ENCODE results near the gene ACTR2.
"Not testable (repeated sequence)": the region's sequence is repeated elsewhere in the genome, so short reads cannot be mapped to it uniquely, and the experiment has no call there.

The ACTR2 gene

GRCh38 chr2:65313126-65313953, 85.7 kb downstream of the ACTR2 start:
- no peak for TF ChIP-seq CTCF (IDR thresholded peaks at IDR 0.05; ENCODE audit: extremely low read depth, insufficient read depth, missing control alignments)
- DNase-seq (ENCODE audit: low spot score): no peak
- in situ Hi-C loops (cut with MboI; ENCODE audit: low pct_unique_long_range_greater_than_20kb, low sequenced_read_pairs, unreplicated experiment): no loop called here

GRCh38 chr2:65313954-65314256, 86.3 kb downstream of the ACTR2 start:
- no peak for TF ChIP-seq CTCF (IDR thresholded peaks at IDR 0.05; ENCODE audit: extremely low read depth, insufficient read depth, missing control alignments)
- no peak for DNase-seq (ENCODE audit: low spot score)
- in situ Hi-C loops (cut with MboI; ENCODE audit: low pct_unique_long_range_greater_than_20kb, low sequenced_read_pairs, unreplicated experiment): no loop called here

GRCh38 chr2:65314801-65315441, 87.3 kb downstream of the ACTR2 start:
- in situ Hi-C loops (cut with MboI; ENCODE audit: low pct_unique_long_range_greater_than_20kb, low sequenced_read_pairs, unreplicated experiment): no loop called here
- DNase-seq (ENCODE audit: low spot score): no peak
- TF ChIP-seq CTCF (IDR thresholded peaks at IDR 0.05; ENCODE audit: extremely low read depth, insufficient read depth, missing control alignments): no peak

- in situ Hi-C loops (cut with MboI; ENCODE audit: low pct_unique_long_range_greater_than_20kb, low sequenced_read_pairs, unreplicated experiment): no loop called here
- no peak for TF ChIP-seq CTCF (IDR thresholded peaks at IDR 0.05; ENCODE audit: extremely low read depth, insufficient read depth, missing control alignments)
- DNase-seq (ENCODE audit: low spot score): no peak
These were observed 88.4 kb downstream of the ACTR2 start for GRCh38 chr2:65316072-65316471.

- in situ Hi-C loops (cut with MboI; ENCODE audit: low pct_unique_long_range_greater_than_20kb, low sequenced_read_pairs, unreplicated experiment); DNase-seq (ENCODE audit: low spot score): not testable (repeated sequence)
These were observed 89.7 kb downstream of the ACTR2 start for GRCh38 chr2:65317351-65317750.

- no peak for DNase-seq (ENCODE audit: low spot score)
- TF ChIP-seq CTCF (IDR thresholded peaks at IDR 0.05; ENCODE audit: extremely low read depth, insufficient read depth, missing control alignments): no peak
- in situ Hi-C loops (cut with MboI; ENCODE audit: low pct_unique_long_range_greater_than_20kb, low sequenced_read_pairs, unreplicated experiment): no loop called here
These were observed 90.2 kb downstream of the ACTR2 start for GRCh38 chr2:65317841-65318240.

- in situ Hi-C loops (cut with MboI; ENCODE audit: low pct_unique_long_range_greater_than_20kb, low sequenced_read_pairs, unreplicated experiment): no loop called here
- no peak for TF ChIP-seq CTCF (IDR thresholded peaks at IDR 0.05; ENCODE audit: extremely low read depth, insufficient read depth, missing control alignments)
- DNase-seq (ENCODE audit: low spot score): no peak
These were observed 91.5 kb downstream of the ACTR2 start for GRCh38 chr2:65319072-65319673.
